ENCODE measurements around the gene GAST. TPM values are rescaled to one million over a fixed set of nuclear protein-coding genes. Genes with fewer than 3 reads are reported as not detected.

The GAST gene
- total and polyA plus RNA-seq, 2 of the 4 experiments (the other 2 are of a cell fraction) = not detected

DNA sequence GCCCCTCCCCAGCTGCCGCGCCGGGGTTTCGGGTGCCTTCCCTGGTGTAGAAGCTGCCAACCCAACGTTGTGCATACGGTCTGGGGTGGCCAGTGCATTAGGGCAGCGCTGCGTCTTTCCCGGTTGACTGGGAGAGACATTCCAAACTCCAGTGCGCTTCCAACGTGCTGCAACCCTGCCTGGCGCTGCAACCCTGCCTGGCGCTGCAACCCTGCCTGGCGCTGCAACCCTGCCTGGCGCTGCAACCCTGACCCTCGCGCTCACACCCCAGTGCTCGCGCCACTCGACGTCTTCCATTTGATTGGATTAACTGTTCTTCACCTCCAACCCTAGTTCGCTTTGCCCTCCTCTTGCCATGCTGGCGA is 22.8 kb downstream of the GAST start:
- H3K56ac ChIP-seq (ENCODE audit: extremely low read depth, insufficient read depth, low read length) = no peak overlapping the region
- peak overlapping the region; percentile 35 for H3K4me3 ChIP-seq (ENCODE audit: insufficient read depth, low read depth, low read length)
- H3K9me3 ChIP-seq (ENCODE audit: control insufficient read depth, insufficient read depth, low read length) = no peaks in the 10 kb centered on the region
- H4K91ac ChIP-seq (ENCODE audit: insufficient read depth, low read depth, low read length) = no peak overlapping the region
- in situ Hi-C loops (cut with MboI; ENCODE audit: low sequenced_read_pairs) (loop anchor here (5.0 to 10.0 kb wide), 2 partner anchors 67 to 230 kb away; partner anchors contain the start of gene CNP), dilution Hi-C loops (cut with HindIII; ENCODE audit: low sequenced_read_pairs, unreplicated experiment) (no loop called here), intact Hi-C loops (cut with micrococcal nuclease) (loop anchor here (5.0 kb wide), 1 partner anchor 132 kb away; the partner anchor contains the start of gene KLHL11)
- H4K8ac ChIP-seq (ENCODE audit: low read depth in 2 of 2, low read length in 2 of 2) = no peak overlapping the region
- H3K9me1 ChIP-seq (ENCODE audit: insufficient read depth, low read length) = no peaks in the 10 kb centered on the region
- POLR2A ChIA-PET (ENCODE audit: unreplicated experiment) = no interaction called here
- H4K5ac ChIP-seq (ENCODE audit: low read depth, low read length) = no peak overlapping the region
- peak overlapping the region; percentile 92 for H3K4me2 ChIP-seq (ENCODE audit: low read depth, low read length)
- H3K18ac ChIP-seq (ENCODE audit: low read depth, low read length) = no peak overlapping the region
- H4K20me1 ChIP-seq (ENCODE audit: insufficient read depth, low read length) = no peaks in the 10 kb centered on the region
- 11% methylated on average over 10 of the region's 23 CpGs; no CpG with 5 or more reads in 1 of the 2 experiments for WGBS, 2 experiments (ENCODE audit: extremely low coverage in 2 of 2, insufficient read length in 1 of 2)
- no peak overlapping the region for H2BK20ac ChIP-seq (ENCODE audit: low read depth, low read length)
- ATAC-seq (ENCODE audit: low read depth) (peak; percentile 10; the same call in 1 of the 2 replicates), DNase-seq (peak; percentile 6)
- no peak overlapping the region for H2BK15ac ChIP-seq (ENCODE audit: low read depth, low read length)
- no peak overlapping the region for H2AK9ac ChIP-seq (replicated peaks; ENCODE audit: low read depth, low read length, poor library complexity)
- H2AK5ac ChIP-seq (ENCODE audit: low read depth, low read length) = no peak overlapping the region
- H3K23ac ChIP-seq (ENCODE audit: low read depth, low read length) = no peak overlapping the region
- TF ChIP-seq POLR2A (IDR thresholded peaks at IDR 0.05; ENCODE audit: low read depth, low read length) (no peak), CHD1 (IDR thresholded peaks at IDR 0.05; ENCODE audit: low read depth, low read length) (no peak), FOS (IDR thresholded peaks at IDR 0.05; ENCODE audit: low read depth, low read length) (no peak), RFX5 (IDR thresholded peaks at IDR 0.05; ENCODE audit: low read depth, low read length) (no peak), MXI1 (IDR thresholded peaks at IDR 0.05; ENCODE audit: borderline replicate concordance, low read depth, low read length) (no peak)
- TF ChIP-seq, protein P1, sequence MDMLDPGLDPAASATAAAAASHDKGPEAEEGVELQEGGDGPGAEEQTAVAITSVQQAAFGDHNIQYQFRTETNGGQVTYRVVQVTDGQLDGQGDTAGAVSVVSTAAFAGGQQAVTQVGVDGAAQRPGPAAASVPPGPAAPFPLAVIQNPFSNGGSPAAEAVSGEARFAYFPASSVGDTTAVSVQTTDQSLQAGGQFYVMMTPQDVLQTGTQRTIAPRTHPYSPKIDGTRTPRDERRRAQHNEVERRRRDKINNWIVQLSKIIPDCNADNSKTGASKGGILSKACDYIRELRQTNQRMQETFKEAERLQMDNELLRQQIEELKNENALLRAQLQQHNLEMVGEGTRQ (IDR thresholded peaks at IDR 0.05; ENCODE audit: low read depth, low read length) = no peak
- peaks cover 5% of the 10 kb centered on the region; the same call in 1 of the 2 replicates for H3K4me1 ChIP-seq (ENCODE audit: control insufficient read depth, insufficient read depth, low read length)
- BruUV-seq (replicated peaks) = no TSS peak
- H3K27ac ChIP-seq (ENCODE audit: insufficient read depth, low read length) = no peak overlapping the region
- H3K9ac ChIP-seq (ENCODE audit: low read depth, low read length) = no peak overlapping the region
- CTCF ChIA-PET = interaction anchor here (1.5 kb wide), 1 partner anchor 51 kb away, joined by 5 read pairs; the partner anchor contains the start of gene JUP
- H3K79me1 ChIP-seq (ENCODE audit: low read depth in 1 of 2, low read length in 2 of 2) = no peaks in the 10 kb centered on the region
- H3K27me3 ChIP-seq (ENCODE audit: control insufficient read depth, insufficient read depth, low read length) = peaks cover 69% of the 10 kb centered on the region
- H2AFZ ChIP-seq (replicated peaks; ENCODE audit: low read length, poor library complexity) = peak overlapping the region; percentile 84
- H3K4ac ChIP-seq (ENCODE audit: low read depth, low read length) = no peak overlapping the region
- H2BK120ac ChIP-seq (ENCODE audit: low read depth, low read length) = no peak overlapping the region
- no peak overlapping the region for H2BK5ac ChIP-seq (ENCODE audit: low read depth, low read length, poor library complexity, severe bottlenecking)
- no peaks in the 10 kb centered on the region for H3K36me3 ChIP-seq (ENCODE audit: control insufficient read depth, insufficient read depth, low read length)
- H3K14ac ChIP-seq (replicated peaks; ENCODE audit: low read depth, low read length) = no peak overlapping the region
